Activated naive CD4-positive, alpha-beta T cell treated with anti-CD3 and anti-CD28 coated beads, Interleukin-2, amount 50 U/mL, for 24 hours (primary cell): ENCODE results near the gene HOXA6.

Experiments used
- H3K27ac Mint-ChIP-seq: one replicate; pipeline ENCODE4 v1.8.0; 2021; ENCODE audit warnings: mild to moderate bottlenecking, mixed read lengths
- H3K27me3 Mint-ChIP-seq: one replicate; pipeline ENCODE4 v1.8.0; 2021; ENCODE audit warnings: mixed read lengths
- H3K36me3 Mint-ChIP-seq: one replicate; pipeline ENCODE4 v1.8.0; 2021; ENCODE audit warnings: mixed read lengths
- H3K4me1 Mint-ChIP-seq: one replicate; pipeline ENCODE4 v1.8.0; 2021; ENCODE audit warnings: mixed read lengths
- H3K4me3 Mint-ChIP-seq: one replicate; pipeline ENCODE4 v1.8.0; 2021; ENCODE audit warnings: mild to moderate bottlenecking, mixed read lengths
- H3K9me3 Mint-ChIP-seq: one replicate; pipeline ENCODE4 v1.8.0; 2021; ENCODE audit warnings: mixed read lengths

HOXA6 gene

DNA sequence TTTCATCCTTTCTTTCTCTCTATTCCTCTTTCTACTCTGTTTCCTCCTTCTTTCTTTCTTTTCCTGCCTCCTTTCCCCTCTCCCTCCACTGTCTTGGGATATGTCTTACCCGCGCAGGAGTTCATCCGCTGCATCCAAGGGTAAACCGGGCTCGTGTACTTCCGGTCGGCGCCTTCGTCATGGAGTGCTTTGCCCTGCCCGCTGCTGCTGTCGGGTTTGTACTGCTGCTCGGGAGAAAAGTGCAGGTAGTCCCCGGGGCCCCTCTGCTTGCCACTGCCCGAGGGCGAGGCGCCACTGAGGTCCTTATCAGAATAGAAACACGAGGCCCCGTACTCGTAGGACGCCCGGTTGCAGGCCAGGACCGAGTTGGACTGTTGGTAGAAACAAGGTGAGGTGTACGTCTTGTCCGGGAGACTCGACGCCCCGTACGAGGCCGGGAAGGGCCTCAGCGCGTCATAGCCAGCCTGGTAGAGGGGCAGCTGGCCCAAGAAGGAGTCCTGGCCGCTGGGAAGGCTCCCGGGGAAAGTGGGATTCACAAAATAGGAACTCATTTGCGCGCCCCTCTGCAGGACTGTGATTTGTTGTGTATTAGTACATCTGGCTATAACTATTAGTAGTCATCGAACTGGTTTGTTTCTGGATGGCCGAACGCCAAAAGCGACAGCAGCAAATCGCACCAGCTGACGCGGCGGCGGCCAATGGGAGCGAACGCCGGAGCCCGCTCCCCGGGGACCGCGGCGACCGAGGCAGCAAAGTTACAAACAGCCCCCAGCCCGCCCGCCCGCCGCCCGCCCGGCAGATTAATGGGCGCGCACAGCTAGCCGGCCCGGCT, at the start of gene HOXA6:
TSS of gene HOXA6 (minus strand) at position 576 of the 832 bp plus-strand sequence. CDS start at position 551, 25 bp downstream.
- no peaks in the 10 kb centered on the region for H3K36me3 Mint-ChIP-seq
- H3K4me3 Mint-ChIP-seq, result peak within 1 kb of the TSS; percentile 76
- H3K9me3 Mint-ChIP-seq, result no peaks in the 10 kb centered on the region
- peak within 1 kb of the TSS; percentile 62 for H3K27ac Mint-ChIP-seq
- H3K4me1 Mint-ChIP-seq, result peaks cover 26% of the 10 kb centered on the region
- H3K27me3 Mint-ChIP-seq, result peaks cover 57% of the 10 kb centered on the region

DNA sequence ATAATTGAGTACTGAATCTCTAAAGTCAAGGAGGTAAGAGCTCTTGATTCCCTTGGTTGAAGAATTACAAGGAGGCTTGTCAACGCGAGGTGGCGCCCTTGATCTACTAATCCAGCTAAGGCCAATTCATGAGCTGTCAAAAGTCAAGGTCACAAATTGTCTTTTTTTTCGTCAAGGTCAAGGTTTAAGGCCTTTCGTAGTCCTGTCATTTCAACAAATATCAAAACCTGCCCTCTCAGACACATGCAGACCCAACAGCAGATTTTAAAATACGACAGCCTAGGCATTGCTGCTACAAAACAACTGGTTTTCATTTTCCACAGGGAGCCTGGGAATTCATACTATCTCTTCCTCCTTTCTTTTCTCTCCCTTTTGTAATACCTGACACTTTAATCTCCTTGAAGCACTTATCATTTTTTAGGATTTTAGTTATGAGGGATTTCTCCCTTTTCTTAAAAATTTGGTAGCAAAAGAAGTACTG, 48.8 kb upstream of the HOXA6 start:
- peaks cover 37% of the 10 kb centered on the region for H3K4me1 Mint-ChIP-seq
- H3K27me3 Mint-ChIP-seq, result peaks cover 61% of the 10 kb centered on the region
- H3K9me3 Mint-ChIP-seq, result no peaks in the 10 kb centered on the region
- no peak overlapping the region for H3K4me3 Mint-ChIP-seq
- H3K36me3 Mint-ChIP-seq, result no peaks in the 10 kb centered on the region
- peak overlapping the region; percentile 17 for H3K27ac Mint-ChIP-seq

DNA sequence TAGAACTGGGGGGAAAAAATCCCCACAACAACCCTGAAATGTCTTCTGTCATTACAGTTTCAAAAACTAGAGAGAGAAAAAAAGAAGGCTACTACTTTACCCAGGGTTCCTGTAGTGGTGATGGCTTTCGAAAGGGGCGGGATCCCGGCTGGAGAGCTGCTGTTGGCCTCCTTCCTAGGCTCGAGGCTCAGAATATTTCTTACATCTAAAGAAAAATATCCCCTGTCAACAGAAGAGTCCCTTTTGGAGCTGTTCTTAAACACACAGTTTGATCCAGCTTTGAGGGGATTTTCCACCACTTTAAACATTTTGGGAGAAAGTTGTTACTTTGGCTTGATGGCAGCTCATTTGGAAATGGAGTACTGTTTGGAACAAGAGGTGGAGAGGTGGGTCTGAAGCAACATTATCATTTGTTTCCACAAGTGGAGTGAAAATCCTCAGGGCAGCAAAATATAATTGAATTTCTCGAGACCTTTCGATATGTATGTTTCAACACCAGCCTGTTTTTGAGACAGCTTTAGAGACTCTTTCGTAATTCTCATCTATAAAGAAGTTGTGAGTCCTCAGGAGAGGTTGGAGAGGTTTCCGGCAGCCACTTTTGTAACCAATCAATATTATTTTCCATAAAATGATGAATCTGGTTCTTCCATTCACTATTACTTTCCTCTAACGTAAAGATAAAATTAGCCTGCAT, 47.3 kb upstream of the HOXA6 start:
- peaks cover 35% of the 10 kb centered on the region for H3K4me1 Mint-ChIP-seq
- H3K4me3 Mint-ChIP-seq, result no peak overlapping the region
- H3K27ac Mint-ChIP-seq, result no peak overlapping the region
- H3K9me3 Mint-ChIP-seq, result no peaks in the 10 kb centered on the region
- peaks cover 65% of the 10 kb centered on the region for H3K27me3 Mint-ChIP-seq
- H3K36me3 Mint-ChIP-seq, result no peaks in the 10 kb centered on the region

DNA sequence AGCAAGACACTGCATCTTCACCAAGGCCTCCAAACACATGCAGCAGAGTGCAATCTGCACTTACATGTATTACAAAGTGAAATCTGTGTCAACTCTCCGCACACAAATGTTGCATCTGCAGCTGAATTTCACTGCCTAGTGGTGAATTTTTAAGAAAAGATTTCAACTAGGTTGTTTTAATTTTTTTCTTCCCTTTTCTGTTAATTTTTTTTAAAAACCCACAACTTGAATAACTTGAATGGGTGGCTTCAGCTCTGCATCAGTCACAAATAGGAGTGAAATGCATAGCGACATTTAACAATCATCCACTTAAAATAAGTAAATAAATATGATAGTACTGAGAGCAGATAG, 46.4 kb upstream of the HOXA6 start:
- H3K27me3 Mint-ChIP-seq, result peaks cover 71% of the 10 kb centered on the region
- H3K27ac Mint-ChIP-seq, result no peak overlapping the region
- no peaks in the 10 kb centered on the region for H3K36me3 Mint-ChIP-seq
- peaks cover 39% of the 10 kb centered on the region for H3K4me1 Mint-ChIP-seq
- H3K9me3 Mint-ChIP-seq, result no peaks in the 10 kb centered on the region
- H3K4me3 Mint-ChIP-seq, result peak overlapping the region; percentile 44

DNA sequence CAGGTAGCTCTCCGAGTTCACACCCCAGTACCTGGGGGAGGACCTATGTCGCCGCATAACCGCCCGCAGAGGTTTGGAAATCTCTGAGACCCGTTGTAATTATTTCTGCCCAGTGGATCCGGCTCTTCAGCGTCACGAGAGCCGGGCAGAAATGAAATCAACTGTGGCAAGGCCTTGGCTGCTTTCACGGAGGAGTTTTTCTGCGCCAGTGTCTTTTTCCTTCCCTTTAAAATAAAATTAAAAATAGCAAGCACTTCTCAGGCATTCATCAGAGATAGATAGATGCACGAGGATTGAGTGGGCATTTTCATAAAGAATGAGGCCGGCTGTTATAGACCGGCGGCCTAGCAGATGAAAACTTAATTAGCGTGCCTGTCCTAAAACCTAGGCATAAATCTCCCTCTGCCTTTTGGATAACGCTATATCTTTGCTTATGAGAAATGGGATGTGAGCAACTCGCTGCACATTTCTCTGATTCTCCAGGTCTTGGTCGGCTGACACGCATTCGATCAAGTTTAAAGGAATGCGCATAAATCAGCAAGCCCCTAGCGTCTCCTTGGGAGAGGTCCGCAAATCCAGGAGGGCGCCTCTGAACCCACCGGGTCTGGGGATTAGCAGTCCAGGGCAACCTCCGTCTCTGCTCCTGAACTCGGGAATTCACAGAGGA, 45.9 kb upstream of the HOXA6 start:
- Mint-ChIP-seq H3K4me3 (peak overlapping the region; percentile 44), H3K36me3 (no peaks in the 10 kb centered on the region), H3K9me3 (no peaks in the 10 kb centered on the region), H3K4me1 (peaks cover 39% of the 10 kb centered on the region), H3K27me3 (peaks cover 72% of the 10 kb centered on the region), H3K27ac (no peak overlapping the region)

DNA sequence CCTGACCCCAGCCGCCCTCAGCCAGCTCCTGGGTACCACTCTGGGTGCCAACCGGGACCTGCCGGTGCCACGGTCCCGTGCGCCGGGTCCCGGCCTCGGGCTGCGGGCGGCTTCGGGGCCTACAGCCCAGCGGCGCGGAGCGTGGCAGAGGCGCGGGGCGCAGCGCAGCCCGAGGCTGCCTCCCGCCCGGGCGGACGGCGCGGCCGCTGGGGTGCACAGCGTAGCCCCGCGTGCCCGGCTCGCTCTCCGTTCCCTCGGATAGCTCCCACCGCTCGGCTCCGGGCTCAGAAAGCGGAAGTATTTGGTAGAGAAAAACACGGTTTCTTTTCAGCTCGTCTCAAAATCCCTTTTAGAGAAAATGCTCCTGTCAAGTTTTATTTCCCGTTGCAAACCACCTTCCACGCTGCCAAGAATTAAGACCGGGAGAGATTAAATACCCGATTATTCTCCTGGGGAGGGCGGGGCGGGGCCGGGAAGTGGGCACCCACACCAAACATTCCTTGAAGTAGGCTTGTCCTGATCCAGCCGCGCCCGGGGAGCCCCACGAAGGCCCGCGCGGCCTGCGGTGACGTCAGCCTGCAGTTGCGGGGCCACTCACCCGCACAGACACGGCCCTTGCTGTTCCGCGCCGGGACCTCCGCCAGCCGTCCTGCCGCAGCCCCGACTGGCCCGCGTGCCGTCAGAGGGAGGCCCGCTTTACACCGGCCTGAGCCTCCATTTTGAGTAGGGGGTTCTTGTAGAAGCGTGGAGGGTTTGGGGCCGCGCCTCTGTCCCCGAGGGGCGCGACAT, 45.2 kb upstream of the HOXA6 start:
- H3K4me3 Mint-ChIP-seq, result peak overlapping the region; percentile 70
- H3K36me3 Mint-ChIP-seq, result no peaks in the 10 kb centered on the region
- H3K4me1 Mint-ChIP-seq, result peaks cover 41% of the 10 kb centered on the region
- H3K27me3 Mint-ChIP-seq, result peaks cover 71% of the 10 kb centered on the region
- no peak overlapping the region for H3K27ac Mint-ChIP-seq
- H3K9me3 Mint-ChIP-seq, result no peaks in the 10 kb centered on the region

DNA sequence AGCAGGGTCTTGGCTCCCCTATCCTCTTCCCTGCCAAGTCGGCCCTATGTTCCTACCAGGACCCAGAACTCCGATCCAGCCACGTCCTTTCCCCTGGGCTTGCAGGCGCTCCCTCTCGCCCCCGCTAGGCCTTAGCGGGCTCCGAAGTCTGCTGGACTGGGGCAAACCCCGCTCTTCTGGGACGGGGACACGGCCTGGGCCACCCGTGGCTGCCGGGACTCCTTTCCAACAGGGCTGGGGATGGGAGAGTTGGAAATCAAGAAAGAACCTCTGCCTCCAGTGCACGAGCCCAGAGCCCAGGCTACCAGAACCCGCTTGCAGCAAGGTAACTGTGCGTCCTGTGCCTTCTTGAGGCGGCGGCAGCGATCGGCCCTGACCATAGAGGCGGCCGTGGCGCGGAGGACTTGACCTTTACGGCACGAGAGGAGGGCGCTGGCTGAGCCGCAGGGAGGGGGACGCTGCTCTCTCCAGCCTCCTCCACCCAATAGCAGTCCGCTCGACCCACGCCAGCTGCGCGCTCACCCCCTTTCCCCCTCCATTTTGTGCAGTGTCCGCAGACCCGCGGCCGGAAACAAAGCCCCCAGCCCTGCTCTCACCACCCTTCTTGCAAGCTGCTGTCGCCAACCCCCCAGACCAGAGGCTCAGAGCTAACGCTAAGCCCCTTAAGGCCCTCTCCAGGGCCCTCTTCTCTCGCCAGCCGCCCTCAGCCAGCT, 44.4 kb upstream of the HOXA6 start:
- H3K9me3 Mint-ChIP-seq, result no peaks in the 10 kb centered on the region
- peaks cover 48% of the 10 kb centered on the region for H3K4me1 Mint-ChIP-seq
- peak overlapping the region; percentile 61 for H3K4me3 Mint-ChIP-seq
- H3K36me3 Mint-ChIP-seq, result no peaks in the 10 kb centered on the region
- peaks cover 72% of the 10 kb centered on the region for H3K27me3 Mint-ChIP-seq
- no peak overlapping the region for H3K27ac Mint-ChIP-seq

DNA sequence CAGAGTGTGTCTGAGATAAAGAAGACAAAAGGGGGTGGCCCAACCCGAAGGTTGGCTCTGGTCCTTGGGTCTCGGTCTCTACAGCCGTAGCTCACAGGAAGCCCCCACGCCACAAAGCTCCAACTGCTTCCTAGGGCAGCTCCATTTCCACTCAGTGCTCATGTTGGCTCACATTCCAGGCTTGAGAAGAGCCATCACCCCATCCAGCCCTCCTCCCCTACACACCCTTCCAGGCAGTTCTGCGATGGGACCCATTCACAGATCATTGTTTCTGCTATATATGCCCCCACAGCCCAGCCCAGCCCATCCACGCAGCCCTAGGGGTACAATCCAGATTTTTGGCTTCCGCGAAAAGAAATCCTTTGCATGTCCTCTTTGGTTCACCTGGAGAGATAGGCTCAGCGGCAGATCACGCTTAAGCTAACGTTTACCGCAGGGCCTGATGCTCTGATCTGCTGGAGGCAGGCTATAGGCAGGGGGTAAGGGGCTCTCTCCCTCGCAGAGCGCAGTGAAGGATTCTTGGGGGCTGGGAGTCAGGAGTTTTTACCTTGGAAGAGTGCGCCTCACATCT, 43.7 kb upstream of the HOXA6 start:
- Mint-ChIP-seq H3K27me3 (peaks cover 72% of the 10 kb centered on the region), H3K36me3 (no peaks in the 10 kb centered on the region), H3K27ac (no peak overlapping the region), H3K4me3 (peak overlapping the region; percentile 39), H3K4me1 (peaks cover 52% of the 10 kb centered on the region), H3K9me3 (no peaks in the 10 kb centered on the region)

DNA sequence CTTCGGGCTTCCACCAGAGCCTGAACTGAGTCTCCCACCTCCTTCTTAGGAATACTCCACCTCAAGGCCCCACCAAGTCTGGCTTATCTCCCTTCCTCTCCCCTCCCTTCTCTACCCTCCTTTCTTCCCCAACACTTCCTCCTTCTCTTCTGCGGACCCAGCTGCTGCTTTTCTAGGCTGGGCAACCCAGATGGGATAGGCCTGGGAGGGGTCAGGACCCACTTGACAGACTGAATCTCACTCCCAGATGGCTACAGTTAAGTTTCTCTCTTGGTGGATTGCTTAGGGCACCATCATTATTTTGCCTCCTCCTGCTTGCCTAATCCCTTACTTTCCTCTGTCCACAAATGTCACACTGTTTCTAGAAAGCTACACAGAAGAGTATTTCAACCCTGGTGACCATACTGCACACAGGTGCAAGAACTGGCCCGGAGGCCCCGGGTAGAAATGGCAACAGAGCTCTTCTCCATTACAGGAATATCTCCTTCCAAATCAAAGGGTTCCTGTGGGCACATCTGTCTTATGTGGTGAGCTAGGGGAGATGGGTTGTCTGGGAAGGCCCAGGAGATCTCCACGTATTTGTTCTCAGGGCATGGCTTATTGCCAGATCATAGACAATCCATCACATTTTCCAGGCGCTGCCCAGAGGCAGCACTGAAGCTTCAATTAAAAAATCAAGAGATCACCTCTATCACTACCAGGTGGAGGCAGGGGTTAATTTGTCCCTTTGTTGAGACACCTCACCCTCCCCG, 42.6 kb upstream of the HOXA6 start:
- peaks cover 76% of the 10 kb centered on the region for H3K27me3 Mint-ChIP-seq
- no peaks in the 10 kb centered on the region for H3K9me3 Mint-ChIP-seq
- no peaks in the 10 kb centered on the region for H3K36me3 Mint-ChIP-seq
- peaks cover 63% of the 10 kb centered on the region for H3K4me1 Mint-ChIP-seq
- H3K27ac Mint-ChIP-seq, result no peak overlapping the region
- peak overlapping the region; percentile 50 for H3K4me3 Mint-ChIP-seq

DNA sequence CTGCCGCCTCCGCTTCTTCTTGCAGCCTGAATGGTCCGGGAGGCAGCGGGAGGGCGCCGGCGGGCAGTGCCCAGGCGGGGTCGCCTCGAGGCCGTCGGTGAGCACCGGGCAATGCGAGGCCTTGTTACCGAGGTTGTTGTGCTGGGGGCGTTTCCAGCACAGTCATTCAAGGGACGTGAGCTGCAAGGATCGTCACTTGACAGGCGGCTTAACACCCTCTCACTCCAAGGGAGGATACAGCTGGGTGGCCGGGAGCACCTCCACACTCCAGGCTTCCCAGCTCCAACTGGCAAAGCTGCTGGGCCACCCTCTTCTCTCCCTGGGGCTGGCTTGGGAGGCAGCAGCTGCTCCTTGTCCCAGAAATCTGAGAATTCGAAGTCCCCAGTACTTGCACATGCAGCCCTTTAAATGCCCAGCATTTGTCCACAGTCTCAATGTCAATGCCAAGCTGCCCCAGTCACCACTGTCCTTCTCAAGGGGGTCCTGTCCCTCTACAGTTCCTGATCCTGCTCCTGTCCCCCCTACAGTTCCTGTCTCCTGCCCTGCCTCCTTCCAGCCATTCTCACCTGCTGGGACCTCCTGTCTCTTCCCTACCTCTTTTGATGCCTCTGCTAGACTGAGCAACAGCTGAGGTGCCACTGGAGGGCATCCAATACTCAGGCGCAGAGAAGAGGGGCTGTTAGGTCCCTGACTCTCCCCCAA, 41.9 kb upstream of the HOXA6 start:
- Mint-ChIP-seq H3K27me3 (peaks cover 75% of the 10 kb centered on the region), H3K4me1 (peaks cover 69% of the 10 kb centered on the region), H3K36me3 (no peaks in the 10 kb centered on the region), H3K27ac (no peak overlapping the region), H3K9me3 (no peaks in the 10 kb centered on the region), H3K4me3 (peak overlapping the region; percentile 50)

DNA sequence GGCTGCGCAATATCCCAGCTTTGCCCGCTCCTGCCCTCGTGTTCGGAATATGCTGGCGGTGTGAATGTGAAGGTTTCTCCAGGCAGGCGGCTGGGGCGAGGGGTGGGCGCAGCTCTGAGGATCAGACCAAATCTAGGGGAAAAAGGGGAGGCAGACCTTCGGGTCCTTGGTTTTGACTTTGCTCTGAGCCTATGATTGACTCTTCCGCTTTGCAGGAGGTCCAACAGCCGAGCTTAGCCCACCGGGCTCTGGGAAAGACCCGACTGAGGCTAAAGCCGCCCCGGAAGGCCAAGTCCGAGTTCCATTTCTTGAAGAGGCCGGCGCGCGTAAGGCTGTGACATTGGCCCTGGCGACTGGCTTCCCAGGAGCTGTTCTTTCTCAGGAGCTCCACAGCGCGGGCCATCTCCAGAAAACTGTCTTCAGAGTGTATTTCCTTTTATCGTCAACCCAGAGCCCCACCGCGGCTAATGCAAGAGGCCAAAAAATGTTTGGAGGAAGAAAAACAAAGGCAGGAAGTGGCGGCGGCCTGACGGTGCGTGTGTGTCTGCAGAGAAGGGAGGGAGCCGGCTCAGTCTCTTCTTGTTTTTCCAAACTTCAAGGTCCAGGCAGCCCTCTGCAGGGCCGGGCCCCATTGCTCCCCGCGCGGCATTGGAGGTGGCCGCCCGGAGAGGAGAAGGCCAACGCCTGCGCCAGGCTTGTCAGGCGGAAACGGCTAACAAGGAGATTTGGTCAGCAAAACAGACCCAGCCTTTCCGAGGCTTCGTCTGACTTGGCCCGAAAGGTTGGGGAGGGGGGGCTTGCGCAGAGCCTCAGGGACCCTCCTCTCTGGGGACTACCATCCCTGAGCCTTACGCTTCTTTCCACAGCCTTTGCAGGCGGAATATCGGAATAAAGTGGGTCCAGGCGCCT, 41.1 kb upstream of the HOXA6 start:
- H3K36me3 Mint-ChIP-seq, result no peaks in the 10 kb centered on the region
- no peaks in the 10 kb centered on the region for H3K9me3 Mint-ChIP-seq
- no peak overlapping the region for H3K27ac Mint-ChIP-seq
- H3K27me3 Mint-ChIP-seq, result peaks cover 71% of the 10 kb centered on the region
- H3K4me1 Mint-ChIP-seq, result peaks cover 70% of the 10 kb centered on the region
- H3K4me3 Mint-ChIP-seq, result peak overlapping the region; percentile 83

DNA sequence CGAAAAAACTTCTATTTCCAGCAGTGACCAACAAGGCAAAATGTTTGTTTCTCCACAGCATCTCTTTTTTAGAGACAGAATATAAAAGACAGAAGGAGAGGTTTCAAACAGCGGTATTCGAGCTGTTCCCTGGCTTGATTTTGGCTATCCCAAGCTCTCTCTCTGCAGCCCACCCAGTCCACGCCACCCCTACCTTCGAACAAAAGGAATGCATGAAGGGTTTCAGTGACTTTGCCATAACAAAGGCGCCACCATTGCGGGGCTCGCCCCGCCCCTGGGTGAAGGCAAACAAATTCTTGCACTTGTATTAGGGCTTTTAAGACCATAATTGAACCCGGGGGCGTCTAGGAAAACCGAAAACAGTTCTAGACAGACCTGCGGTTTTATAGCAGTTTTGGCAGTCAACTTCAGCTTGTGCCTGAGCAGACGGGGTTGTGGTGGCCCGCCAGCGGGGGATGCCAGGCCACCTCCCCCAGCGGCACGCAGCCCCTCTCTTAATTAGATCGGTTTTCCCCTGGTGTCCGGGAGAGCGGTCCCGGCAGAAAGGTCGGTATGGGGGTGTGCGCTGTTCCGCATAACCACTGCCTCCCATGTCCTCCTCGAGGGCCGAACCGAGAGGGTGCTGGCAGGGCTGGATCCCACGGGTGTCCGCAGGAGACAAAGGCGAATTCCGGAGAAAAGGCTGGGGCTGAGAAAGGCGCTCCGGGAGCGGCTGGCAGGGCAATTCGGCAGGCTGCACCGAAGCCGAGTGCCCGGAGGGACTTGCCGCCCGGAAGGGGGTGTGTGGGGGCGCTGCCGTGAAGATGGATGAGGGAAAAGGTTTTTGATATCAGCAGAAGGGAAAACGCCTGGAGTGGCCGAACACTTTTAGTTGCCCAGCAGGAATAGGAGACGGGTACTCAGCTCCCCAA, 40.2 kb upstream of the HOXA6 start:
- peaks cover 68% of the 10 kb centered on the region for H3K27me3 Mint-ChIP-seq
- H3K9me3 Mint-ChIP-seq, result no peaks in the 10 kb centered on the region
- H3K27ac Mint-ChIP-seq, result no peak overlapping the region
- H3K4me3 Mint-ChIP-seq, result peak overlapping the region; percentile 83
- no peaks in the 10 kb centered on the region for H3K36me3 Mint-ChIP-seq
- H3K4me1 Mint-ChIP-seq, result peaks cover 66% of the 10 kb centered on the region
